Panc1 (cell line): ENCODE data around the gene COL27A1.

Experiments used
- POLR2AphosphoS5 ChIP-seq: IDR thresholded peaks from 2 replicates; pipeline ENCODE4 v1.6.1; 2012; ENCODE audit warnings: mild to moderate bottlenecking, low read depth, low read length, moderate library complexity
- TF ChIP-seq, protein P1 (sequence below): fragments of 450-650 bp; IDR thresholded peaks from 2 replicates; pipeline ENCODE4 v1.5.1; 2017; ENCODE audit warnings: mild to moderate bottlenecking

DNA sequence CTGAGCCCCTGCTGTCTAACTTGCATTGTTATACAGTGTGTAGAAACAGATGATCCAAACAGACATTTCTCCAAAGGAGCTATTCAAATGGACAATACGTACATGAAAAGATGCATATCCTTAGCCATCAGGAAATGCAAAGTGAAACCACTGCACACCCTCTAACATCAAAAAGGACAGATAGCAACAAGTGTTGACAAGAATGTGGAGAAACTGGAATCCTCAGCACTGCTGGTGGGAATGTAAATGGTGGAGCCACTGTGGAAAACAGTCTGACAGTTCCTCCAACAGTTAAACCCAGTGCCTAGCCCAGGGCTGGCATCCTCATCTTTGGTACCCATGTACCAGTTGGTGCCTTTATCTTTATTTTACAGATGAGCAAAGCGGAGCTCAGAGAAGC is 182.8 kb downstream of the COL27A1 start:
- TF ChIP-seq, protein P1, sequence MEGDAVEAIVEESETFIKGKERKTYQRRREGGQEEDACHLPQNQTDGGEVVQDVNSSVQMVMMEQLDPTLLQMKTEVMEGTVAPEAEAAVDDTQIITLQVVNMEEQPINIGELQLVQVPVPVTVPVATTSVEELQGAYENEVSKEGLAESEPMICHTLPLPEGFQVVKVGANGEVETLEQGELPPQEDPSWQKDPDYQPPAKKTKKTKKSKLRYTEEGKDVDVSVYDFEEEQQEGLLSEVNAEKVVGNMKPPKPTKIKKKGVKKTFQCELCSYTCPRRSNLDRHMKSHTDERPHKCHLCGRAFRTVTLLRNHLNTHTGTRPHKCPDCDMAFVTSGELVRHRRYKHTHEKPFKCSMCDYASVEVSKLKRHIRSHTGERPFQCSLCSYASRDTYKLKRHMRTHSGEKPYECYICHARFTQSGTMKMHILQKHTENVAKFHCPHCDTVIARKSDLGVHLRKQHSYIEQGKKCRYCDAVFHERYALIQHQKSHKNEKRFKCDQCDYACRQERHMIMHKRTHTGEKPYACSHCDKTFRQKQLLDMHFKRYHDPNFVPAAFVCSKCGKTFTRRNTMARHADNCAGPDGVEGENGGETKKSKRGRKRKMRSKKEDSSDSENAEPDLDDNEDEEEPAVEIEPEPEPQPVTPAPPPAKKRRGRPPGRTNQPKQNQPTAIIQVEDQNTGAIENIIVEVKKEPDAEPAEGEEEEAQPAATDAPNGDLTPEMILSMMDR: no peak
- TF ChIP-seq POLR2AphosphoS5: no peak
